Subcutaneous adipose tissue (tissue), 4 donors: ENCODE data around the gene FYN. TPM values are rescaled to one million over a fixed set of nuclear protein-coding genes. Genes with fewer than 3 reads are reported as not detected.

Experiments used
- CTCF ChIP-seq: fragments of 450-650 bp; IDR thresholded peaks from one replicate; pipeline ENCODE4 v1.5.1; 2016; ENCODE audit warnings: low read depth, mild to moderate bottlenecking, control low read depth, antibody characterized with exemption, moderate library complexity
- total RNA-seq, 4 donors: library from RNA; depleted of rRNA; stranded (reverse); fragments of >200 nt; gene quantifications; one replicate each; pipeline ENCODE4 v1.1.0, GENCODE V29; 2016

Gene FYN
- total RNA-seq, 4 donors from 2014 or later, result 185 to 279 (median 252) TPM

GRCh38 chr6:111912904-111913303 lies 39.7 kb upstream of the FYN start:
- no peak for TF ChIP-seq CTCF

- no peak for TF ChIP-seq CTCF
These were observed 38.2 kb upstream of the FYN start for GRCh38 chr6:111911428-111911827.

GRCh38 chr6:111909238-111909637 lies 36.0 kb upstream of the FYN start:
- no peak for TF ChIP-seq CTCF

- no peak for TF ChIP-seq CTCF
These were observed 27.5 kb upstream of the FYN start for GRCh38 chr6:111900735-111901134.

GRCh38 chr6:111899531-111899930 lies 26.3 kb upstream of the FYN start:
- no peak for TF ChIP-seq CTCF

GRCh38 chr6:111898452-111898851 lies 25.2 kb upstream of the FYN start:
- TF ChIP-seq CTCF, result no peak

GRCh38 chr6:111894951-111895350 lies 21.7 kb upstream of the FYN start:
- TF ChIP-seq CTCF, result no peak
